HG03571 (cell line): ENCODE measurements around the gene TNFAIP8.

Experiments used
- ATAC-seq: cut with Tn5 transposase; IDR thresholded peaks from one replicate; pipeline ENCODE4 v1.9.1; 2021; ENCODE audit not compliant: unreplicated experiment

The TNFAIP8 gene

GRCh38 chr5:119345861-119346260 lies 10.0 kb upstream of the TNFAIP8 start:
- no peak for ATAC-seq

- ATAC-seq, result no peak
Measured at GRCh38 chr5:119346394-119346793, 9.4 kb upstream of the TNFAIP8 start.

GRCh38 chr5:119347574-119347973 lies 8.2 kb upstream of the TNFAIP8 start:
- no peak for ATAC-seq

- no peak for ATAC-seq
Measured at GRCh38 chr5:119347991-119348390, 7.8 kb upstream of the TNFAIP8 start.

GRCh38 chr5:119353213-119353612 lies 2.6 kb upstream of the TNFAIP8 start:
- ATAC-seq, result no peak

GRCh38 chr5:119353686-119354366 lies 2.0 kb upstream of the TNFAIP8 start:
- peak; percentile 59 for ATAC-seq

GRCh38 chr5:119354537-119355243 lies 1.1 kb upstream of the TNFAIP8 start:
- no peak for ATAC-seq

GRCh38 chr5:119355244-119355638 lies 578 bp upstream of the TNFAIP8 start:
- no peak for ATAC-seq

- ATAC-seq, result no peak
Measured at GRCh38 chr5:119356612-119357188, 881 bp downstream of the TNFAIP8 start.

GRCh38 chr5:119357270-119357669 lies 1.5 kb downstream of the TNFAIP8 start:
- no peak for ATAC-seq

GRCh38 chr5:119357808-119358529 lies 2.1 kb downstream of the TNFAIP8 start:
- no peak for ATAC-seq

GRCh38 chr5:119358530-119358900 lies 2.7 kb downstream of the TNFAIP8 start:
- ATAC-seq, result no peak

GRCh38 chr5:119358901-119359603 lies 3.2 kb downstream of the TNFAIP8 start:
- ATAC-seq, result no peak

- no peak for ATAC-seq
Measured at GRCh38 chr5:119359737-119360413, 4.1 kb downstream of the TNFAIP8 start.

- ATAC-seq, result no peak
Measured at GRCh38 chr5:119360905-119361593, 5.2 kb downstream of the TNFAIP8 start.

- no peak for ATAC-seq
Measured at GRCh38 chr5:119361594-119362125, 5.8 kb downstream of the TNFAIP8 start.

GRCh38 chr5:119362714-119363113 lies 6.9 kb downstream of the TNFAIP8 start:
- ATAC-seq, result no peak

- ATAC-seq, result no peak
Measured at GRCh38 chr5:119363271-119363670, 7.5 kb downstream of the TNFAIP8 start.

- ATAC-seq, result peak; percentile 24
Measured at GRCh38 chr5:119363936-119364335, 8.1 kb downstream of the TNFAIP8 start.
